RCC 7860 (cell line): ENCODE data around the gene LMAN2.
"Not testable (repeated sequence)": the region's sequence is repeated elsewhere in the genome, so short reads cannot be mapped to it uniquely, and the experiment has no call there.

Source experiments
- DNase-seq: peaks from one replicate; pipeline ENCODE4 v3.0.0-alpha.2; 2015; ENCODE audit warnings: low spot score
- FAIRE-seq: peaks from 2 replicates; lab custom pipeline; 2012; peaks lifted over from hg19 to GRCh38; lab: Jason Lieb, UNC

Gene LMAN2

GRCh38 chr5:177378884-177379883, 27.7 kb upstream of the LMAN2 start:
- peak; percentile 98 for DNase-seq

GRCh38 chr5:177377851-177378776, 26.6 kb upstream of the LMAN2 start:
- peak; percentile 9 for DNase-seq
- no peak for FAIRE-seq

More at GRCh38 chr5:177378884-177379883, 27.7 kb upstream of the LMAN2 start:
- FAIRE-seq, result peak; percentile 94

- FAIRE-seq, result no peak
- no peak for DNase-seq
Observed at GRCh38 chr5:177376107-177376506, 24.6 kb upstream of the LMAN2 start.

GRCh38 chr5:177375516-177375915, 24.0 kb upstream of the LMAN2 start:
- FAIRE-seq, result not testable (repeated sequence)

GRCh38 chr5:177374211-177374610, 22.7 kb upstream of the LMAN2 start:
- FAIRE-seq (no peak), DNase-seq (no peak)

More at GRCh38 chr5:177375516-177375915, 24.0 kb upstream of the LMAN2 start:
- DNase-seq, result not testable (repeated sequence)

- no peak for FAIRE-seq
- no peak for DNase-seq
Observed at GRCh38 chr5:177373806-177374205, 22.3 kb upstream of the LMAN2 start.

- DNase-seq (no peak), FAIRE-seq (no peak)
Observed at GRCh38 chr5:177372910-177373309, 21.4 kb upstream of the LMAN2 start.

- FAIRE-seq (no peak), DNase-seq (no peak)
Observed at GRCh38 chr5:177372034-177372896, 20.8 kb upstream of the LMAN2 start.

GRCh38 chr5:177371120-177372033, 19.9 kb upstream of the LMAN2 start:
- DNase-seq (no peak), FAIRE-seq (no peak)

- DNase-seq, result peak; percentile 92
Observed at GRCh38 chr5:177370488-177371119, 19.1 kb upstream of the LMAN2 start.

GRCh38 chr5:177369645-177370440, 18.4 kb upstream of the LMAN2 start:
- DNase-seq (no peak), FAIRE-seq (no peak)

More at GRCh38 chr5:177370488-177371119, 19.1 kb upstream of the LMAN2 start:
- peak; percentile 67 for FAIRE-seq

GRCh38 chr5:177368869-177369644, 17.6 kb upstream of the LMAN2 start:
- no peak for DNase-seq

GRCh38 chr5:177367981-177368868, 16.8 kb upstream of the LMAN2 start:
- no peak for DNase-seq
- no peak for FAIRE-seq

More at GRCh38 chr5:177368869-177369644, 17.6 kb upstream of the LMAN2 start:
- FAIRE-seq, result no peak

- FAIRE-seq (no peak), DNase-seq (no peak)
Observed at GRCh38 chr5:177367323-177367848, 15.9 kb upstream of the LMAN2 start.

GRCh38 chr5:177366528-177367322, 15.3 kb upstream of the LMAN2 start:
- no peak for DNase-seq
- no peak for FAIRE-seq
